ENCODE data around the gene CFDP1. TPM values are rescaled to one million over a fixed set of nuclear protein-coding genes. Genes with fewer than 3 reads are reported as not detected.
A peak's percentile ranks its signal among the peaks of the same experiment; 100 is the strongest.

CFDP1 gene
- total RNA-seq, 2 experiments from 2014 or later = 38.9 to 41.6 TPM

- peaks cover 34% of the 10 kb centered on the region for H3K27me3 Mint-ChIP-seq (ENCODE audit: low read depth)
- CTCF ChIA-PET = interaction anchor here (0.9 to 10.8 kb wide), 8 partner anchors 10 to 180 kb away, joined by 3 to 134 read pairs (median 4); no protein-coding TSS in a partner anchor
- no peaks in the 10 kb centered on the region for H3K9me3 Mint-ChIP-seq (ENCODE audit: insufficient read depth)
- peak overlapping the region; percentile 58 for H3K27ac Mint-ChIP-seq
- peak; percentile 71 for DNase-seq
- peak; percentile 91 for ATAC-seq
- POLR2A ChIA-PET = interaction anchor here (0.6 kb wide), 1 partner anchor 136 kb away, joined by 3 read pairs; no protein-coding TSS in a partner anchor
- H3K4me1 Mint-ChIP-seq (ENCODE audit: low read depth) = peaks cover 29% of the 10 kb centered on the region
- peaks cover 47% of the 10 kb centered on the region for H3K36me3 Mint-ChIP-seq (ENCODE audit: low read depth)
- peak overlapping the region; percentile 56 for H3K4me3 Mint-ChIP-seq
These were observed 53.1 kb downstream of the CFDP1 start for GRCh38 chr16:75379911-75380847.

GRCh38 chr16:75379339-75379738 lies 54.0 kb downstream of the CFDP1 start:
- Mint-ChIP-seq H3K4me1 (ENCODE audit: low read depth) (peaks cover 29% of the 10 kb centered on the region), H3K27me3 (ENCODE audit: low read depth) (peaks cover 34% of the 10 kb centered on the region), H3K36me3 (ENCODE audit: low read depth) (peaks cover 45% of the 10 kb centered on the region), H3K9me3 (ENCODE audit: insufficient read depth) (no peaks in the 10 kb centered on the region), H3K4me3 (no peak overlapping the region), H3K27ac (no peak overlapping the region)
- no peak for DNase-seq
- POLR2A ChIA-PET = no interaction called here
- no peak for ATAC-seq
- CTCF ChIA-PET = interaction anchor here (0.9 to 10.8 kb wide), 8 partner anchors 12 to 180 kb away, joined by 3 to 134 read pairs (median 4); no protein-coding TSS in a partner anchor

DNA sequence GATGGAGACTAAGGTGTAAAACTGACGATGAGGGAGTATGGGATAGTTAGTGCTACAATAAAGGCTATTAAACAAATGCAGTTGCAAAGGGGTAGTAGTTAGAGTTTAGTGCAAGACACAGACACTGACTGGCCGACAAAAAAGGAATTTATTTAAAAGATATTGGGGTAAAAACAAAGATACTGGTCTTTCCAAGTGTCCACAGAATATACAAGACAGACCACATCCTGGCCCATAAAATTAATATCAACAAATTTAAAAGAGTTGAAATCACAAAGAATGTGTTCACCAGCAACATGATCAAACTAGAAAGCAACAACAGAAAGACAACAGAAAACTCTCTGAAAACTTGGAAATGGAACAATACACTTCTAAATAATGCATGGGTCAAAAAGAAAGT lies 54.7 kb downstream of the CFDP1 start:
- DNase-seq (no peak), ATAC-seq (no peak)
- Mint-ChIP-seq H3K27ac (no peak overlapping the region), H3K36me3 (ENCODE audit: low read depth) (peaks cover 45% of the 10 kb centered on the region), H3K4me1 (ENCODE audit: low read depth) (peaks cover 29% of the 10 kb centered on the region), H3K27me3 (ENCODE audit: low read depth) (peaks cover 31% of the 10 kb centered on the region), H3K4me3 (no peak overlapping the region), H3K9me3 (ENCODE audit: insufficient read depth) (no peaks in the 10 kb centered on the region)
- CTCF ChIA-PET = interaction anchor here (0.5 to 10.8 kb wide), 7 partner anchors 8 to 179 kb away, joined by 3 to 134 read pairs (median 4); no protein-coding TSS in a partner anchor
- POLR2A ChIA-PET = interaction anchor here (1.5 kb wide), 1 partner anchor 11 kb away, joined by 5 read pairs; no protein-coding TSS in a partner anchor

GRCh38 chr16:75377729-75378386 lies 55.4 kb downstream of the CFDP1 start:
- POLR2A ChIA-PET = interaction anchor here (1.5 kb wide), 1 partner anchor 12 kb away, joined by 5 read pairs; no protein-coding TSS in a partner anchor
- CTCF ChIA-PET = interaction anchor here (0.5 to 10.8 kb wide), 7 partner anchors 8 to 703 kb away, joined by 3 to 134 read pairs (median 5); no protein-coding TSS in a partner anchor
- DNase-seq (no peak), ATAC-seq (no peak)
- H3K27me3 Mint-ChIP-seq (ENCODE audit: low read depth) = peaks cover 29% of the 10 kb centered on the region
- no peak overlapping the region for H3K4me3 Mint-ChIP-seq
- peaks cover 29% of the 10 kb centered on the region for H3K4me1 Mint-ChIP-seq (ENCODE audit: low read depth)
- H3K27ac Mint-ChIP-seq = no peak overlapping the region
- H3K36me3 Mint-ChIP-seq (ENCODE audit: low read depth) = peaks cover 44% of the 10 kb centered on the region
- no peaks in the 10 kb centered on the region for H3K9me3 Mint-ChIP-seq (ENCODE audit: insufficient read depth)

DNA sequence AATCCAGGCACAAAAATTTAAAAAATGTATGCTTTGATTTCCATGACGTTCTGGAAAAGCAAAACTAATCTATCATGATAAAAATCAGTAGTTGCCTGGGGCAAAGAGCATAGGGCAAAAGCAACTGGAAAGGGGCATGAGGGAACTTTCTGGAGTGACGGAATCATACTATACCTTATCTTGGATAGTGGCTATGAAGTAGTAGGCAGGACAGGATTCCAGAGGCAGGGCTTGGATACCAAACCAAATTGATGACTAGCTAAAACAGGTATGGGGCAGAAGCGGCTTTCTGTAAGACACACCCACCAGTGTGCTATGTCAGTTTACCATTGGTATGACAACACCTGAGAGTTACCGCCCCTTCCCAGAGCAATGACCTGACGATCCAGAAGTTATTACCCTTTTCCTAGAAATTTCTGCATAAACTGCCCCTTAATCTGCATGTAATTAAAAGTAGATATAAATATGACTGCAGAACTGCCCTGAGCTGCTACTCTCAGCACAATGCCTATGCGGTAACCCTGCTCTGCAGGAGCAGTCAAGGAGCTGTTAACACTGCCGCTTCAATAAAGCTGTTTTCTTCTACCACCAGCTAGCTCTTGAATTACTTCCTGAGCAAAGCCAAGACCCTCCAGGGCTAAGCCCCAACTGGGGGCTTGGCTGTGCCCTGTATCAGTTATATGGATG lies 56.7 kb downstream of the CFDP1 start:
- no peak for DNase-seq
- H3K36me3 Mint-ChIP-seq (ENCODE audit: low read depth) = peaks cover 43% of the 10 kb centered on the region
- peaks cover 29% of the 10 kb centered on the region for H3K4me1 Mint-ChIP-seq (ENCODE audit: low read depth)
- peaks cover 24% of the 10 kb centered on the region for H3K27me3 Mint-ChIP-seq (ENCODE audit: low read depth)
- ATAC-seq = no peak
- no peak overlapping the region for H3K27ac Mint-ChIP-seq
- CTCF ChIA-PET = interaction anchor here (1.5 kb wide), 1 partner anchor 13 kb away, joined by 6 read pairs; no protein-coding TSS in a partner anchor
- no peaks in the 10 kb centered on the region for H3K9me3 Mint-ChIP-seq (ENCODE audit: insufficient read depth)
- POLR2A ChIA-PET = no interaction called here
- no peak overlapping the region for H3K4me3 Mint-ChIP-seq

DNA sequence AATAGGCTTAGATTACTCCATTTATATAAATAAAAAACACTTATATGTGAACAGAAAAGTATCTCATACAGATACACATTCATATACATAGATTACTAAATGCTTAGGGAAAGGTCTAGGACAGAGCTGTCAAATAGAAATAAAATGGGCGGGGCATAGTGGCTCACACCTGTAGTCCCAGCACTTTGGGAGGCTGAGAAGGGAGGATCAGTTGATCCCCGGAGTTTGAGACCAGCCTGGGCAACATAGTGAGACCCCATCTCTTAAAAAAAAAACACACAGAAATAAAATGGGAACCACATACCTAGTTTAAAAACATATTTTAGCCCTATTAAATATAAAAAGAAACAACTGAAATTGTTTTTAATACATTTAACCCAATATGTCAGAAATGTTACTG lies 58.9 kb downstream of the CFDP1 start:
- no peak for DNase-seq
- ATAC-seq = no peak
- Mint-ChIP-seq H3K27me3 (ENCODE audit: low read depth) (peaks cover 19% of the 10 kb centered on the region), H3K9me3 (ENCODE audit: insufficient read depth) (no peaks in the 10 kb centered on the region), H3K4me1 (ENCODE audit: low read depth) (peaks cover 10% of the 10 kb centered on the region), H3K27ac (no peak overlapping the region), H3K4me3 (no peak overlapping the region), H3K36me3 (ENCODE audit: low read depth) (peaks cover 35% of the 10 kb centered on the region)
- ChIA-PET POLR2A (no interaction called here), CTCF (no interaction called here)

DNA sequence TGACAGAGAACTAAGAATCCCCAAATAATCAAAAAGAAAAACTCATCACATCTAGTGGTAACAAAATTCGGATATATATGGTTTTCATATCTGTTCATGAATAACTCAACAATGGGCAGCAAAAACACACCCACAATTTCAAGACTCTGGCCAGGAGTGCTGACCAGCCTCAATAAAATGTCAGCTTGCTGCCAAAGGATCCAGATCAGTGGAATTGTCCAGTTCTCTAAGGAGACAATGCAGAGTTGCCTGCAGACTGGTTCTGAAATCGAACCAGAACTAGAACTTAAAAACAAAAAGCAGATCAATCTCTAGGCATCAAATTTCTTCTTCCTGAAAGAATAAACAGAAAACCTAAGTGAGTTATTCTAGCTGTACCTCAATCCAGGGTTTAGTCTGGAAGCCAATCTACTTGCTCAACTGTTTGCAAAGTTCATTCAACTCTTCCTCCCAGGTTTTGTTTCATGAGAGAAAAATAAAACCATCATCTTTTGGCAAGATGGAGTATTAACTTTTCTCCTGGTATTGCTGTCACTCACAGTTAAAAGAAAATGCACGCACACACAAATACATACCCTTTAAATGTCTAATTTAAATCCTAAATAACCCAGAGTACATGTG lies 61.0 kb downstream of the CFDP1 start:
- H3K36me3 Mint-ChIP-seq (ENCODE audit: low read depth) = peaks cover 15% of the 10 kb centered on the region
- peaks cover 5% of the 10 kb centered on the region for H3K27me3 Mint-ChIP-seq (ENCODE audit: low read depth)
- ChIA-PET POLR2A (no interaction called here), CTCF (no interaction called here)
- H3K27ac Mint-ChIP-seq = no peak overlapping the region
- DNase-seq (no peak), ATAC-seq (no peak)
- H3K4me1 Mint-ChIP-seq (ENCODE audit: low read depth) = no peaks in the 10 kb centered on the region
- H3K9me3 Mint-ChIP-seq (ENCODE audit: insufficient read depth) = no peaks in the 10 kb centered on the region
- no peak overlapping the region for H3K4me3 Mint-ChIP-seq

DNA sequence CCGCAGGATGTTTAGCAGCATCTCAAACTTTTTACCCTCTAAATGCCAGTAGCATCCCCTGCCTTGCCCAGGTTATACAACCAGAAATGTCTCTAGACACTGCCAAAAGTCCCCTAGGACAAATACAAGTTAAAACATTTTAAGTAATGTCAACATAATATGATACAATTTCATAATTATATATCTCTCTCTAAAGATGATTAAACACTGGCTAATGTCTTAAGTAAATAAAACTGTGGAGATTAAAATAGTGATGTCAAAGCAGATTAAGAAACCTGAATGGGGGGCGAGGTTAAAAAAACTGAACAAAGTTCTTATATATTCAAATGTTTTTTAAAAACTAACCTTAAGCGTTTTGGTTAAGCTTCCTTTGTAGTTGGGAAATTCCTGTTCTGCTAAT lies 62.1 kb downstream of the CFDP1 start:
- DNase-seq (no peak), ATAC-seq (no peak)
- ChIA-PET CTCF (no interaction called here), POLR2A (no interaction called here)
- Mint-ChIP-seq H3K27me3 (ENCODE audit: low read depth) (no peaks in the 10 kb centered on the region), H3K36me3 (ENCODE audit: low read depth) (peaks cover 11% of the 10 kb centered on the region), H3K9me3 (ENCODE audit: insufficient read depth) (no peaks in the 10 kb centered on the region), H3K4me1 (ENCODE audit: low read depth) (no peaks in the 10 kb centered on the region), H3K27ac (no peak overlapping the region), H3K4me3 (no peak overlapping the region)

GRCh38 chr16:75364286-75364791 lies 69.0 kb downstream of the CFDP1 start:
- Mint-ChIP-seq H3K27ac (no peak overlapping the region), H3K4me3 (no peak overlapping the region), H3K9me3 (ENCODE audit: insufficient read depth) (no peaks in the 10 kb centered on the region), H3K27me3 (ENCODE audit: low read depth) (no peaks in the 10 kb centered on the region), H3K36me3 (ENCODE audit: low read depth) (peaks cover 8% of the 10 kb centered on the region), H3K4me1 (ENCODE audit: low read depth) (no peaks in the 10 kb centered on the region)
- ChIA-PET CTCF (no interaction called here), POLR2A (no interaction called here)
- DNase-seq = no peak
- ATAC-seq = no peak

- Mint-ChIP-seq H3K4me1 (ENCODE audit: low read depth) (no peaks in the 10 kb centered on the region), H3K9me3 (ENCODE audit: insufficient read depth) (no peaks in the 10 kb centered on the region), H3K27ac (no peak overlapping the region), H3K36me3 (ENCODE audit: low read depth) (peaks cover 8% of the 10 kb centered on the region), H3K4me3 (no peak overlapping the region), H3K27me3 (ENCODE audit: low read depth) (no peaks in the 10 kb centered on the region)
- ATAC-seq (no peak), DNase-seq (no peak)
- CTCF ChIA-PET = interaction anchor here (1.2 kb wide), 1 partner anchor 164 kb away, joined by 7 read pairs; no protein-coding TSS in a partner anchor
- POLR2A ChIA-PET = no interaction called here
These were observed 70.5 kb downstream of the CFDP1 start for GRCh38 chr16:75362846-75363245.

- Mint-ChIP-seq H3K27me3 (ENCODE audit: low read depth) (no peaks in the 10 kb centered on the region), H3K36me3 (ENCODE audit: low read depth) (peaks cover 13% of the 10 kb centered on the region), H3K4me3 (no peak overlapping the region), H3K4me1 (ENCODE audit: low read depth) (no peaks in the 10 kb centered on the region), H3K27ac (no peak overlapping the region), H3K9me3 (ENCODE audit: insufficient read depth) (no peaks in the 10 kb centered on the region)
- DNase-seq (no peak), ATAC-seq (no peak)
- POLR2A ChIA-PET = no interaction called here
- CTCF ChIA-PET = interaction anchor here (0.6 to 1.2 kb wide), 2 partner anchors 11 to 163 kb away, joined by 3 to 7 read pairs; no protein-coding TSS in a partner anchor
These were observed 71.4 kb downstream of the CFDP1 start for GRCh38 chr16:75361936-75362335.

Data from activated CD8-positive, alpha-beta T cell treated with anti-CD3 and anti-CD28 coated beads, Interleukin-2, amount 10 ng/mL, durations not matched to agents 7 days and 5 days (primary cell).